HG03280 (cell line): Measurements from ENCODE around the gene ARFGAP1.
"Not testable (repeated sequence)": the region's sequence is repeated elsewhere in the genome, so short reads cannot be mapped to it uniquely, and the experiment has no call there.

Experiments
- ATAC-seq: cut with Tn5 transposase; IDR thresholded peaks from one replicate; pipeline ENCODE4 v1.9.1; 2021; ENCODE audit warnings: mild to moderate bottlenecking, moderate library complexity; ENCODE audit not compliant: unreplicated experiment

The ARFGAP1 gene

GRCh38 chr20:63305933-63306672, 33.5 kb downstream of the ARFGAP1 start:
- not testable (repeated sequence) for ATAC-seq

- ATAC-seq, result no peak
These were observed 34.3 kb downstream of the ARFGAP1 start for GRCh38 chr20:63306673-63307537.

- ATAC-seq, result no peak
These were observed 35.1 kb downstream of the ARFGAP1 start for GRCh38 chr20:63307538-63308217.

- no peak for ATAC-seq
These were observed 35.8 kb downstream of the ARFGAP1 start for GRCh38 chr20:63308218-63308911.

- no peak for ATAC-seq
These were observed 36.9 kb downstream of the ARFGAP1 start for GRCh38 chr20:63309261-63310071.

- ATAC-seq, result no peak
These were observed 37.8 kb downstream of the ARFGAP1 start for GRCh38 chr20:63310265-63310991.

GRCh38 chr20:63311186-63311832, 38.7 kb downstream of the ARFGAP1 start:
- ATAC-seq, result no peak

GRCh38 chr20:63311833-63312243, 39.2 kb downstream of the ARFGAP1 start:
- no peak for ATAC-seq

- ATAC-seq, result no peak
These were observed 39.7 kb downstream of the ARFGAP1 start for GRCh38 chr20:63312273-63312672.

- no peak for ATAC-seq
These were observed 40.2 kb downstream of the ARFGAP1 start for GRCh38 chr20:63312690-63313348.

- ATAC-seq, result no peak
These were observed 40.9 kb downstream of the ARFGAP1 start for GRCh38 chr20:63313349-63314014.

GRCh38 chr20:63314015-63314471, 41.4 kb downstream of the ARFGAP1 start:
- ATAC-seq, result no peak

- ATAC-seq, result no peak
These were observed 42.1 kb downstream of the ARFGAP1 start for GRCh38 chr20:63314566-63315239.

- ATAC-seq, result no peak
These were observed 42.7 kb downstream of the ARFGAP1 start for GRCh38 chr20:63315240-63315689.

GRCh38 chr20:63315731-63316491, 43.3 kb downstream of the ARFGAP1 start:
- no peak for ATAC-seq

GRCh38 chr20:63316502-63316921, 43.9 kb downstream of the ARFGAP1 start:
- no peak for ATAC-seq
